GM19468 (cell line): Measurements from ENCODE around the gene TFR2.
A peak's percentile ranks its signal among the peaks of the same experiment; 100 is the strongest.

Experiments used
- ATAC-seq: cut with Tn5 transposase; IDR thresholded peaks from one replicate; pipeline ENCODE4 v1.9.1; 2021; ENCODE audit warnings: mild to moderate bottlenecking, moderate library complexity, moderate number of reproducible peaks; ENCODE audit not compliant: unreplicated experiment; ENCODE audit errors: extremely low read depth

TFR2 gene

DNA sequence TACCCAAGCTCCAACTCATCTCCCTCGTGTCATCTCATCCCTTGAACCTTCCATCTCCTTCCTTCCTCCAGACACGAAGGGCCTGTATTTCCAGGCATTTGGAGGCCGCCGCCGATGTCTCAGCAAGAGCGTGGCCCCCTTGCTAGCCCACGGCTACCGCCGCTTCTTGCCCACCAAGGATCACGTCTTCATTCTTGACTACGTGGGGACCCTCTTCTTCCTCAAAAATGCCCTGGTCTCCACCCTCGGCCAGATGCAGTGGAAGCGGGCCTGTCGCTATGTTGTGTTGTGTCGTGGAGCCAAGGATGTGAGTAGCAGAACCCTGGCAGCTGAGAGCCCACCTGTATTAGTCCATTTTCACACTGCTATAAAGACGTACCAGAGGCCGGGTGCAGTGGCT is 49.8 kb downstream of the TFR2 start:
- no peak for ATAC-seq

DNA sequence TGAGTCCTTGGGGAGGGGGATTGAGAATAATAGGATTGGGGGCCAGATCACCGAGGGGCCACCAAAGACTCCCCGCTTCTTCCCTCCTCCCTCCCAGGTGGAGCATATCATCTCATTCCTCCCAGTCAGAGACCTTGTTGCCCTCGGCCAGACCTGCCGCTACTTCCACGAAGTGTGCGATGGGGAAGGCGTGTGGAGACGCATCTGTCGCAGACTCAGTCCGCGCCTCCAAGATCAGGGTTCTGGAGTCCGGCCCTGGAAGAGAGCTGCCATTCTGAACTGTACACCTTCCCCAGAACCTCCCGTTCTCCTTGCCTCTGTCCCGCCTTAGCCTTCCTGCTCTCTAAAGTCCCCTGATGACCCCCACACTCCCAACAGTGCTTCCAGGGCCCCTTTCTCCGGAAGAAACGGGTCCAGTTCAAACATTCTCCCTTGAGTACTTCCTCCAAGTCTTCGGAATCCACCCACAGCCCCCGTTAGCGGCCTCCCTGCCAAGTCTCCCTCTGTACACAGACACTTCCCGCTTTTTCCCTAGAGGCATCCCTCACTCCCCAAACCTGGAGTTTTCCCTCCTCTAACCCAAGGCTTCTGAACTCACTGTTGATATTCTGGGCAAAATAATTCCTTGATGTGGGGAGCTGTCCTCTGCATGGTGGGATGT is 51.1 kb downstream of the TFR2 start:
- no peak for ATAC-seq

DNA sequence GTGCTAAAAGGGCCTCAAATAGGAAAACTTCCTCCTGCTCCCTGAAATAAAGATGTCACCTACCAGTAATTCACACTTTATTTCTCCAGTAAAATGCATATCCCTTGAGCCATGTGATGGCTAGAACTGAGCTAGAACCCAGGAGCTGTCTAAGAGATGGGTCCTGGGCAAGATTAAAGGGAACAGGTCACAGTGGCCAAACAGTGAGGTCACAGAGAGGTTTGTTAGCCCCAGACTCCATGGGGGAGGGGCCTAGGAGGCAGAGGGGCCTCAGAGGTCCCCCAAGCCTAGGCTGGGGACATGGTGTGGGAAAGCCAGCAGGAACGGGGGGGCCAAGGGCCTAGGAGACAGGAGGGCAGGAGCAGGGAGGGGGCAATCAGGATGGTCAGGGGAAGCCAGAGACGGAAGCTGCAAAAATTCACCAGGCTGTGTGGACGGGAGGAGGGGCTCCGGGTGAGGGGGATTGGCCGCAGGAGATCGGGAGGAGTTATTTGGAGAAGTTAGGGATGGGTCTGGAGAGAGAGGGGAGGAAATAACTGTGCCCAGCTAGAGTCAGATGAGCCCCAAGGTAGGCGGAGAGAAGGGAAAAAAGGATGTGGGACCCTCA is 51.9 kb downstream of the TFR2 start:
- ATAC-seq: no peak

DNA sequence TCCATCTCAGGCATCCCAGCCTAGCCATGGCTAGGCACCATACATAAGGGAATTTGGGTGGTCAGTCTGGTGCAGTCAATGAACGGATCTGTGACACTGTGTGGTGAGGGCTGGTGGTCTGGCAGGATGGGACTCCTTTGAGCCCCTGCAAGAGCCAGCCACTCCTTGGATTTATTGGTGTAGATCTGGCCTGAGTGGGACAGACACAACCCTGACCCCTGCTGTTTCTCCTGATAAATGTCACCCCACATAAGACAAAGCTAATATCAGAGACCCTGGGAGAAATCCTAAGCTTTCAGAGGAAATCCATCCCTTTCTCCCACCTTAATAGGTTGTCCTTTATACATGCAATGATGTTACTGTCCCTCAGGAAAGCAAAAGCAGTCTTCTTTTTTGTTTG is 52.9 kb downstream of the TFR2 start:
- no peak for ATAC-seq

DNA sequence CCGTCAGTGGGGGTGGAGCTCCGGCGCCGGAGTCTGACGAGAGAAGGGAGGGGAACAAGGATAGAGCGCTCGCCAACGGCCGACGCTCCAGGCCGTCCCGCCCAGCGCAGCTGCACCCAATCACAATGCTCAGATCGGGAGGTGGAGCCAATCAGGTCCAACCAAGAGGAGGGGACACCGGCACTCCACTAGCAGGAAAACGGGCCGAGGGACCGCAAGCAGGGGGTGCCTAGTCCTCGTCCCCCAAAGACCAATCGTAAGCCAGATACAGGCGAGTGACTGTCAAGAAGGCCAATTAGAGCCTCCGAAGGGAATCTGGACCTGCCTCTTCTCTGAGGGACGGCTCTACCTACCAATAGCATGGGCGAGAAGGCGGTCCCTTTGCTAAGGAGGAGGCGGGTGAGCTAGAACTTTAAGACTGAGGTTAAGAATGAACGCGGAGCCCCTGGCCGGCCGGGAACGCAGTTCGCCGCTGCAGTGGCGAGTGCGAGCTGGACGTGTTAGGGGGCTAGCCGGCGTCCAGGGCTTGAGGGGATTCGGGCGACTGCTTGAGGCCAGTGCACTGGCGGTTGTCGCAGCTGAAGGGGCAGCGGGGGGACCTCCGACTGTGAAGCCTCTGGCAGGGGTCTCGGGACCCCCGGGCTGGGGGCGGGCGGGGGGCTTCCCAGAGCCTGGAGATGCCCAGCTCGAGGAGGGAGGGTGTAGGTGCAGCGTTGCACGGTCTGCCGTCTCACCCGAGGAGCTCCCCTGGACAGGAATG is 54.9 kb downstream of the TFR2 start, which contains the start of gene FBXO24:
Gene FBXO24 (plus strand): TSS at position 63 of the 760 bp plus-strand sequence. CDS start 298 bp downstream, at position 361.
- peak; percentile 81 for ATAC-seq

DNA sequence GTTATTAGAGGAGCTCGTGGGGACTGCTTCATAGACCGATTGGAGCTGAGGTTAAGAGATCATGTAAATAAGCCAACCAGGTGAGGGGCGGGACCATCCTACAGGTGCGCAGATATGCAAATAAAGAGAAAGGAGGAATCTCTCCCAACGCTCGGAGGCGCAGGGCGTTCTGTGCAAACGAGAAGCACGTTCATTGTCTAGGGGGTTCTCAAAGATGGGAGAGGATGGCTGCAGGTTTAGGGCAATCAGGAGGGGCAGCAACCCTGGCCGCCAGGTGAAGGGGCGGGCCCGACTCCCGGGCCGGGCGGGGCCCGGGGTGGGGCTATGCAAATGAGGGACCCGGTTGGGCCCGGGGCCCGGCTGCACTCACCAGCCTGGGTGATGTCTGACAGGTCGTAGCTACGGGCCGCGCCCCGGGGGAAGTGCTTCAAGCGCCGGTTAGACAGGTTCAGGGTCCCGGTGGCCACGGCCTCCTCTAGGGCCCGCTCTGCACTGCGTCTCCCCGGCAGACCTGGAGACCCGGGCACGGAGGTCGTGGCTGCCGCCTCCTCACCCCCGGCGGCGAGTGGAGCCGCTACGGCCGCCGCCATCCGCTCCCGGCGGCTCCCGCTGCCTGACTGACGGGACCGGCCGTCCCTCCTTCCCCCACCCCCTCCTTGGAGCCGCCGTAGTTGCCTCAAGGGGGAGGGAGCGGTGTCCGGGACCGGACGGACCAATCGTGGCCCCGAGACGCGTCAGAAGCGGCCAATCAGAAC is 55.7 kb downstream of the TFR2 start, which contains the start of gene LRCH4:
Gene LRCH4 (minus strand): TSS at position 619 of the 755 bp plus-strand sequence. CDS start 29 bp downstream, at position 590.
- ATAC-seq: no peak

DNA sequence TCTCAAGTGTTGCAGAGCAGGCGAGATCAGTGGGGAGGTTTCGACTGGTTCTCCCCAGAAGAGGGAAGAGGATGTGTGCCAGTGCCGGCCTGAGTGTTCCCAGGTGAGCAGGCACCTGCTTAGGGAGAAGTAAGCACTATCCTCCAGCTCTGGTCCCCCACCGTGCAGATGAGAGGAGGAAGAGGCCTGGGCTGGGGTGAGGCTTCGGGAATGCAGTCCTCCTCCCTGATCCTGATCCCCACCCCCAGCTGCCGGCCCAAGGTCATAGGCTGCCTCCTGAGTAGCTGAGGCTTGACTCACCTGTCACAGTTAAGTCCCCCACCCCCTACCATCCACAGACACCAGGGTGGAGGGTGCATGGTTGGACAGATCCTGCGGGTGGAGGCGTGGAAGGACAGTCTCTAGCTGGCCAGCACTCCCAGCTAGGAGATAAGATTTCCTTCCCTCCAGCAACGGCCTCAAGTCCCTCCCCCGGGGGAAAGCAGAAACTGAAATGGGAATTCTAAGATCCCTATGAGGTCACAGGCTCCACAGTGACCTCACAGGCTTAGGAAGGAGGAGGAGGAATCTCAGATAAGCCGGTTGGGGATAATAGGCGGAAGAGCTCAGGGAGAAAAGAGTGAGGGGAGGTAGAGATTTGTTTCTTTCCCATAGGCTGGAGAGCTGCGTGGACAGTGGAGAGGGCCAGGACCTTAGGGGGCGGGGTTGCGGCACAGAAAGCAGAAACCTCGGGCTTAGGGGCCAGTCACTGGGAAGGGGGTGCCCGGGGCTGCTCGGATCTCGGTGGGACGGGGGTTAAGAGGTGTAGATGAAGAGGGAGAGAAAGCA is 56.5 kb downstream of the TFR2 start:
- ATAC-seq: no peak

DNA sequence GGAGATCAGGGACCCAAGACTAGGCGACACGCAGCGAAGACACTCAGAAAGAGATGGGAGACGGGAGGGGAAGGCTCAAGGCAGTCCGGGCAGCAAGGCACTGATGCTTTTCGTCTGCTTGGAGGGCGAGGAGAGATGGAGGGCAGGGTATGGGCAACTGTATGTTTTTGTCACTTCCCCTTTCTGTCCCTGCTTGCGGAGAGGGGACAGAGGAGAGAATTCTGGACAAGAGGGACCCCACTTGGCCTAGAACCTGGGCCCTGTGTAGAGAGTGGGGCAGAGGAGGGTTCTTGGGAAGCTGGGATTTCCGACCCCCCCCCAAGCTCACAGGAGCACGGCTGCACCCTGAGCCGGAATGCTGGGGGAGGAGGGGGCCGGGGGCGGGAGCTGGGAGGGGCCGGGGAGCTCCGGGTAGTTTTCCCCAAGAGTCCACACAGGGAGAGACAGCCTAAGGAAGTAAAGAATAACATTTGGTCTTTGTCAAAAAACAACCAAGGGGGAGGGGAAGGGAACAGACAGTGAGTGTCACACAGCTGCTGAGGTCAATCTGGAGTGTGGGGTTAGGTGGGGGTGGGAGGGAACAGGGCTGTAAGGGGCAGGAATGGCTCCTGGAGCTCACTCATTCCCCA is 57.2 kb downstream of the TFR2 start:
- ATAC-seq: no peak

DNA sequence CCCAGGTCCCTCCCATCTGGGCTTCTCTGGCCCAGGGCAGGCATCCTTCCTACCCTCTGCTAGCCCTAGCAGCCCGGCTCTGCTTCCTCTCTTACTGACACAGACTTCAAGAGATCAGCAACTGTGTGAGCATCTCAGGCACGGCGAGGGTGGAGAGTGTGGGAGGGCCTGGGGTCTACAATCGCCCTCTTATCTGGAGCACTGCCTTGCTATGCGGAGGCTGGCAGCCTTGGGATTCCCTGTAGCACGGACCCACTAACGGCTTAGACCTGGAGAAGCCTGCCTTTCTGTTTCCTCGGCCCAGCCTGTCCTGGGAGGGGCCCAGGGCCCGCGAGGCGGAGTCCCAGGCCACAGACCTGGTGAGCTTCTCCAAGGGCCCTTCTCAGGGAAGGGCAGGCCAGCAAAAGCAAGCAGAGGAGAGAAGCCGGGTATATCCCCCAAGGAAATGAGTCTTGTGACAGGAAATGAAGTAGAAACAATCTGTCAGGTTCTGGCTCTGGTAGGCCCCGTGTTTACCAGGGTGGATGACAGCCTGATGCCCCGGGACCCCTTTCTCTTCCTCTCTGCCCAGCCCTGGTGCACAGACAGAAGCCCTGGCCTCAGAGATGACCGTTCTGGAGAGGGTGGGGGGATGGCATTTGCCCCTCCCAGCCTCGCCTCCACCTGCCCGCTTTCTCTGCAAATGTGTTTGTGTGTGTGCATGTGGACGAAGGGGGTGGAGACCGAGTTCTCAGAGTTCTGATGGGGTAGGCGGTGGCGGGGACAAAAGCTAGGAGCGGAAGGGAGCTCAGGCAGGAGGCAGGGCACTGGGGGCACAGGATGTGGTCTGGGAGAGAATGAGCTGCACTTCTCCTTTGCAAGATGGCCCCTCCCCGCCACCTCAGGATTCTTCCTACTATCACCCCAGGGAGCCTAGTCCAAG is 58.0 kb downstream of the TFR2 start:
- ATAC-seq: no peak

DNA sequence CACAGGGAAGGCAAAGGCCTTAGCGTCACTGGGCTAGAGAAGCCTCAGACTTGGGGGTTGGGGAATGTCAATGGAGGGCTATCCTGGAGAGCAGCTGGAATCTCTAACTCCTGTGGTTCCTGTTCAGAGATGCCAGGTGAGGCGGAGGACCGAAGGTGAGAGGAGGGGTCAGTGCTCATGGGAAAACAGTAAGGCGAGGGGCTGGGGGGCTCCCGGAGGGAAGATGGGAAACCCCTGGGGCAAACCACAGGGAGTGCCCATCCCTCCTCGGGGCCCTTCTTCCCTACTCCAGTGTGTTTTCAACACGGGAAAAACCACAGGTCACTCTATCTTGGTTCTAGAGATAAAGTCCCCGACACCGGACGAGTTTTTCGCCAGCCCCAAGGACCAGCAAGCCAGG is 58.7 kb downstream of the TFR2 start:
- ATAC-seq: no peak

DNA sequence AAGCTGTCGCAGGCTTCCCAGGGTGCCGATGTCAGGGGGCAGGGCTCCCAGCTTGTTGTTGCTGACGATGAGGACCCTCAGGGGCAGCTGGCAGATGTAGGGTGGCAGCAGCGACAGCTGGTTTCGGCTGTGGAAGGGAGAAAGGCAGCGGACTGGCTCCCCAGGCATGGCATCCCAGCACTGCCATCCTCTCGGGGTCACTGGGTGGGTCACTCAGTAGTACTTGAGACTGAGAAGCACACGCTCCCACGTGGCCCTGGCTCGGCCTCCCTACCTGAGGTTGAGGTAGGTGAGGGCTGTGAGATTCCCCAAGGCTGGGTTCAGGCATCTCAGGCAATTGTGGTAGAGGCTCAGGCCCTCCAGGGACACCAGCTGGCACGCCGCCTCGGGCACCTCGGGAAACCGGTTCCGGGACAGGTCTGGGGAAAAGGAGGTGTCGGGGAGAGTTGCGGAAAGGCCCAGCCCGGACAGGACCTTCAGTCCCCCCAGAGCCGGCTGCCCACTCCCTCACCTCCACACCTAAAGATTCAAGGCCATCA is 59.2 kb downstream of the TFR2 start:
- ATAC-seq: no peak

DNA sequence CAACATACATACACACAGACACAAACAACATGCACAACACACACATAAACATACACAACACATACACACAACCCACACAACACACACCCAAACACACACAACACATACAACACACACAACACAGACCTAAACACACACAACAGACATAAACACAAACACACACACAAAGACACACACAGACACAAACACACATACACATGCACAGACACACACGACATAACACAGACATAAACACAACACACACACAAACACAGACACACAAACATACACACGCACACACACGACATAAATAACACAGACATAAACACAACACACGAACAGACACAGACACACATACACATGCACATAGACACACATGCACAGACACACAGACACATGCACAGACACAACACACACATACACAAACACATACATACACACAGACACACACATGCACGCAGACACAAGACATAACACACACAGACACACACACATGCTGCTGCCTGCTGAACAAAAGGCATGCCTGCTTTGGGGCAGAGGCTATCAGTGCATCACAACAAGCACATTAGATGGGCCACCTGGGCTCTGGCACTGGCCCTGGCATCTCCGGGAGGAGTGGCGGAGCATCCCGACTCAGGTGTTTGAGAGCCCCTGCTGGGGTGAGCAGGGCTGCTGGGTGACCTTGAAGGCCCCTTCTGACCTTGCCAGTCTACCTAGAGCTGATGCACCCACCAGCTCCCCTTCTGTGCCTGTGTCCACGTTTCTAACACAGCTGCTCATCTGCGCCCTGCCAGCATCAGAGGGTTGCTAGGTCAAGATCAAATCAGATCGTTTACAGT is 60.7 kb downstream of the TFR2 start:
- ATAC-seq: no peak

DNA sequence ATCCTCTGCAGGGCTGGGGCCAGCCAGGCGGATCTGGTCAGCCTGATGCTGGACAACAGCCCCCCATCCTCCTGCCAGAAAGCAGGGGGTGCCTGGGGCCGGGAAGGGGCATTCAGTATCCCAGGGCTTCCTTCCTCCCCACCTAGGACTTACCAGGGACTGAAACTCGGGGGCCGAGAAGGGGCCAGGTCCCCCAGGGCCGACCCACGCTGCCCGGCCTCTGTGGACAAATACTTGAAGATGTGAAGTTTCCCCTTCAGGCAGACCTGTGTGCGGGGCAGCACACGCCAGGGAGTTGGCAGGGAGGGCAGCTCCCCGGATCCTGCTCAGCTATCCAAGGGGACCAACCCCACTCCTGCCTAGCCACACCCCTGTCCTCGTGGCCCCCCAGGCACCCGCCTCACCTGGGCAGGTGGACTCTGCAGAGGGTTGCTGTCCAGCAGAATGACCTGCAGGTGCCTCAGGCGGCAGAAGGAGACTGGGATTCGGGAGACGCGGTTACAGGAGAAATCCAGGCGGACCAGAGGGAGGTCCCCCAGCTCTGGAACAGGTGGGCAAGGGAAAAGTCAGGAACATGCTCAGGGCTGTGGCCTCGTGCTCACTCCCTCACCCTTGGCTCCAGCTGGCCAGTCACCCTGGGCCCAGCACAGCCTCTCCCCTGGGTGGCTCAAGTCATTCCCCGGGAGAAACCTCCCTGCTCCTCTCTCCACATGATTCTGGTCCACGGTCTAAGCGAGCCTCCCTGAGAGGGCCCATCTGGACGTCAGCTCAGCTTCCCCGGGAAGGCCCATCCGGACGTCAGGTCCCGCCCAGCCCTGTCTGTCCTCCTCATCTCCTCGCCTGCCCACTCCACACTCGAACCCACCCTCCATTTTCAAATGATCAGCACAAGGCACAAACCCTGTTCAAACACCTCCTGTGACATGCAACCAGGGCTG is 62.8 kb downstream of the TFR2 start:
- no peak for ATAC-seq

DNA sequence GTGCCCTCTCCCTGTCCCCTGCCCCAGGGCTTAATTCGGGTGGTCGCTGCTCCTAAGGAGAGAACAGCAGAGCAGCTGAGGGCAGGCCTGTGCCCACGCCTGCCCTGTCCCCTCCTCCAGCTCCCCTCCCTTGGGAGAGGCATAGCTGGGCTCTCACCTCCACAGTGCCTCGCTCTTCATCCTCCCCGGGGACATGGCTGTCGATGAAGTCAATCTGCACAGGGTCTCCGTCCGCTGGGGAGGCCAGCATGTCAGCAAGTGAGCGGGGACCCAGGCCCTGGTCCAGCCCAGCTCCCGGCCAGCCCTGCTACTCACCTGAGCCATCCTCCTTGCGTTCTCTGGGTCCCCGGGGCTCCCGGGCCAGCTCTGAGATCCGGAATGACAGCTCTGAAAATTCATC is 63.8 kb downstream of the TFR2 start:
- ATAC-seq: no peak

DNA sequence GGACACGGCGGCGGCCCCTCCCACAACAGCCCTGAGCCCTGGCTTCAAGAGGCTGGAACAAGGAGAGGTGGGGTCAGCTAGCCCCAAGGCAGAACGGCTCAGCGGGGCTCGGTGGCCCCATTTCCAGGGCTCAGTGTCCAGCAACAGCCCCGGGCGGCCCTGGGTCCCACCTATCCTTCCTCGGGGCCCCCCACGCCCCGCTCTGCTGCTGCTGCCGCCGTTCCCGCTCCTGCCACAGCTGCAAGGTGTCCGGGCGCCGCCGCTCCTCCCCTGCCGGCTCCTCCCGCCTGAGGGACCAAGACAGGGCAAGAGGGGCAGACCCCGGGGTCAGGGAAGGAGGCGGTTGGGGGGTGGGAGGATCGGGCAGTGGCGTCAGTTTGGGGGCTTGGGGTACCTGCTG is 64.2 kb downstream of the TFR2 start:
- no peak for ATAC-seq

DNA sequence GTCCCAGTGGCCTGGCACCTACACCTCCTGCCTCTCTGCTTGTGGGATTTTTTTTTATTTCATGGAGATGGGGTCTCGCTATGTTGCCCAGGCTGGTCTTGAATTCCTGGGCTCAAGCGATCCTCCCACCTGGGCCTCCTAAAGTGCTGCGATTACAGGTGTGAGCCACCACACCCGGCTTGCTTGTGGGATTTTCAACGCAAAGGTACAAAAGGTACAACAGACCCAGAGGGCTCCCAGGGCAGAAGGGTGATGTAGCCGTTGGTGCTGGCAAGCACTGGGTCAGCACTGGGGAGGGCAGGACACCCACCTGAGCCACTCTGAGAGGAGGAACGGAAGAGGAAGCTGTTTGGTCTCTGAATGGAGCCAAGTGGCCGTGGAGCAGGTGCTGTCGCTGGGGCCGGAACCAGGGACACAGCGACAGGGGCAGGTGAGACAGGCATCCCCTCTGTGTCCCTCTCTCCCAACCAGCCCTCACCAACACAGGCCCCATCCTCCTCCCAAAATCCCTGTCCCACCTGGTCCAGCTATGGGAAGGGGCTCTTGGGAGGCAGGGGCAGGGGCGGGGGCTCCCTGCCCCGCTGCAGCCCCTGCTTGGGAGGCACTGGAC is 64.9 kb downstream of the TFR2 start:
- ATAC-seq: no peak
